ENCODE measurements around the gene MYBPC2.
A peak's percentile ranks its signal among the peaks of the same experiment; 100 is the strongest.

MYBPC2 gene

GRCh38 chr19:50489461-50490011 is 56.8 kb downstream of the MYBPC2 start:
- H3K27ac ChIP-seq (ENCODE audit: extremely low read depth, low read depth, low read length), result no peak overlapping the region
- CTCF ChIA-PET, result interaction anchor here (0.7 to 1.7 kb wide), 3 partner anchors 11 to 290 kb away, joined by 3 to 4 read pairs (median 4); no protein-coding TSS in a partner anchor
- no peak overlapping the region for H3K4me3 ChIP-seq (ENCODE audit: low read depth, low read length)
- H3K9me3 ChIP-seq (ENCODE audit: control insufficient read depth, insufficient read depth, low read depth, low read length), result no peaks in the 10 kb centered on the region
- POLR2A ChIA-PET, result interaction anchor here (1.5 kb wide), 1 partner anchor 39 kb away, joined by 3 read pairs; no protein-coding TSS in a partner anchor
- TF ChIP-seq SP2 (tag by site-specific recombination; IDR thresholded peaks at IDR 0.05), result 0 out of 2 replicates have a peak, but pooled peaks have one; percentile 10
- TF ChIP-seq ZBTB21 (tag by site-specific recombination; IDR thresholded peaks at IDR 0.05), result no peak
- TF ChIP-seq ZNF341 (tag by site-specific recombination; IDR thresholded peaks at IDR 0.05; ENCODE audit: low read depth), result peak; percentile 46
- TF ChIP-seq ZNF311 (tag by site-specific recombination; IDR thresholded peaks at IDR 0.05; ENCODE audit: borderline replicate concordance), result no peak
- peak; percentile 74 for TF ChIP-seq SCRT2 (tag by site-specific recombination; IDR thresholded peaks at IDR 0.05)
- no peak for TF ChIP-seq ZBTB11 (tag by site-specific recombination; conservative IDR thresholded peaks at IDR 0.05; ENCODE audit: low read depth)
- H3K4me1 ChIP-seq (ENCODE audit: control insufficient read depth, insufficient read depth, low read length), result no peaks in the 10 kb centered on the region
- peaks cover 0 to 24% of the 10 kb centered on the region in 2 experiments; a peak in 1 of 3 replicates for H3K36me3 ChIP-seq (ENCODE audit: control insufficient read depth in 2 of 2, insufficient read depth in 1 of 2, low read length in 2 of 2)

GRCh38 chr19:50490411-50490811 is 57.7 kb downstream of the MYBPC2 start:
- Histone ChIP-seq H3K36me3 (ENCODE audit: control insufficient read depth in 2 of 2, insufficient read depth in 1 of 2, low read length in 2 of 2) (peaks cover 0 to 15% of the 10 kb centered on the region in 2 experiments; a peak in 1 of 3 replicates), H3K27ac (ENCODE audit: extremely low read depth, low read depth, low read length) (no peak overlapping the region), H3K4me3 (ENCODE audit: low read depth, low read length) (no peak overlapping the region), H3K9me3 (ENCODE audit: control insufficient read depth, insufficient read depth, low read depth, low read length) (no peaks in the 10 kb centered on the region), H3K4me1 (ENCODE audit: control insufficient read depth, insufficient read depth, low read length) (no peaks in the 10 kb centered on the region)
- ChIA-PET CTCF (no interaction called here), POLR2A (no interaction called here)
- TF ChIP-seq ZNF112 (tag by site-specific recombination; IDR thresholded peaks at IDR 0.05), result no peak
- TF ChIP-seq ZNF518A (tag by site-specific recombination; conservative IDR thresholded peaks at IDR 0.05; ENCODE audit: low read depth), result no peak
- no peak for TF ChIP-seq GFI1B (tag by site-specific recombination; IDR thresholded peaks at IDR 0.05)
- TF ChIP-seq ZNF140 (tag by site-specific recombination; IDR thresholded peaks at IDR 0.05), result no peak
- no peak for TF ChIP-seq ZNF302 (tag by site-specific recombination; IDR thresholded peaks at IDR 0.05; ENCODE audit: low read depth)

- CTCF ChIA-PET, result interaction anchor here (0.6 kb wide), 1 partner anchor 117 kb away, joined by 3 read pairs; no protein-coding TSS in a partner anchor
These were observed 58.3 kb downstream of the MYBPC2 start for GRCh38 chr19:50490991-50491472.

More at GRCh38 chr19:50490991-50491472, 58.3 kb downstream of the MYBPC2 start:
- no peak overlapping the region for H3K4me3 ChIP-seq (ENCODE audit: low read depth, low read length)
- peaks cover 0 to 10% of the 10 kb centered on the region in 2 experiments; a peak in 1 of 3 replicates for H3K36me3 ChIP-seq (ENCODE audit: control insufficient read depth in 2 of 2, insufficient read depth in 1 of 2, low read length in 2 of 2)
- no peak overlapping the region for H3K27ac ChIP-seq (ENCODE audit: extremely low read depth, low read depth, low read length)
- TF ChIP-seq ZNF354C (tag by site-specific recombination; IDR thresholded peaks at IDR 0.05; ENCODE audit: borderline replicate concordance, low read depth) (no peak), KLF1 (tag by site-specific recombination; IDR thresholded peaks at IDR 0.05) (peak; percentile 50; the same call in 1 of the 2 replicates)
- POLR2A ChIA-PET, result no interaction called here
- H3K9me3 ChIP-seq (ENCODE audit: control insufficient read depth, insufficient read depth, low read depth, low read length), result no peaks in the 10 kb centered on the region
- no peaks in the 10 kb centered on the region for H3K4me1 ChIP-seq (ENCODE audit: control insufficient read depth, insufficient read depth, low read length)
